ENCODE data around the gene ACOX2.

Gene ACOX2

DNA sequence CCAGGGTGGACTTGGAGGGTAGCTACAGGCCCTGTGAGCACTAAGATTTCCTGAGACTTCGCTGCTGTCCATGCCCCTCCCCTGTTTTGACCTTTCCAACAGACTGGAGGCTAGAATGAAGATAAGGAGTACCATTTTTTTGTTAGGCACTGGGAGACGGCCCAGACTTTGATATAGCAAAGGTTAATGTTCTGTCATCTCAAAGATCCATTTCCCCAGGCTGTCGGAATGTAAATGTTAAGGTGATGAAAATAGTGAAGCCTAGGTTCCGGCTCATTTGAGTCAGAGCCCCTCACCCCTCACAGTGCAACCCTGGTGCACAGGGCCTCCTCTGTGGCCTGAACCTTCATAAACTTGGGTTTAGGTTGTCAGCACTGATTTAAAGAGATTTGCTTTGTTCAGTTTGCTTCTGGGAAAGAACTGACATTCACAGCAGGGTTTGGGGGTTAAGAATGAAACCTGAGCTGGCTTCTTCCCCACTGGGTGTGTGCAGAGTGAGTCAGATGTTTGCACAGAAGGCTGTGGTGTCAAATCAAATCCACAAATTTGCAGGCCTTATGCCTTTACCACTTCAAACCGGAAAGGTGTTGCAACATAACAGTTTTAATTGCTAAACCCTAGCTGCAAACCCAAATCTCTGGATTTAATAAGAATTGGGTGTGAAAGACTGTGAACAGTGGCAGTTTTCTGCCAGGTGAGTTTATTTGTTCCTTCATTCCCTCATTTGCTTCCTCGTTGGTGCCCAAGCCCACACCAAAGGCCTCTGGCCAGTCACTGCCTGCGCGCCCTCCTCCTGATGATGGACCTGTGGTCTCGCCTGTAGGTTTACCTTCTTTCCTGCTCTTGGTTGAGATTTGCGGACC is 65.7 kb downstream of the ACOX2 start:
- no peak overlapping the region for H3K4me3 ChIP-seq (ENCODE audit: low read depth, low read length)

DNA sequence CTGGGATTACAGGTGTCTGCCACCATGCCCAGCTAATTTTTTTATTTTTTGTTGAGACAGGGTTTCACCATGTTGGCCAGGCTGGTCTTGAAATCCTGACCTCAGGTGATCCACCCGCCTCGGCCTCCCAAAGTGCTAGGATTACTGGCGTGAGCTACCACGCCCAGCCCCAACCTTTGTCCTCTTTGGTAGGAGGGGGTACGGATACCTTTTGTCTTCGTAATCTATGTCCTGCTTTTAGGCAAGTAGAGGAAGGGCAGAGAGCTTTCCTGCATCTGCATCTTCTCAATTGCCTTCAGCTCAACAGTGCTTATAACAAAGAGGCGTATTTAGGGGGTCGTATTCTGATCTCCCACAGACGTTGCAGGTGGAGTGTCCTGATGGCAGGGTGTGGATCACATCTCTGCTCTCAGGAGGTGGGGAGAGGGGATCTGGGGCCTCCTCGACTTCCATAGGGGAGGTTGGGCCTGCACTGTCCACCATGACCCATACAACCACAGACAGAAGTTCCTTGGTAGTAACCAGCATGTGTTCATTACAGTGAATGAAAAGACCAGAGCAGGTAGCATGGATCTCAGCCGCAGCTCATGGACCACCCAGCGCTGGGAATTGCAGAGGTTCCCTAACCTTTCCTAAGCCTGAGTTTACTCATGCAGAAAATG is 66.5 kb downstream of the ACOX2 start:
- TF ChIP-seq, protein P1, sequence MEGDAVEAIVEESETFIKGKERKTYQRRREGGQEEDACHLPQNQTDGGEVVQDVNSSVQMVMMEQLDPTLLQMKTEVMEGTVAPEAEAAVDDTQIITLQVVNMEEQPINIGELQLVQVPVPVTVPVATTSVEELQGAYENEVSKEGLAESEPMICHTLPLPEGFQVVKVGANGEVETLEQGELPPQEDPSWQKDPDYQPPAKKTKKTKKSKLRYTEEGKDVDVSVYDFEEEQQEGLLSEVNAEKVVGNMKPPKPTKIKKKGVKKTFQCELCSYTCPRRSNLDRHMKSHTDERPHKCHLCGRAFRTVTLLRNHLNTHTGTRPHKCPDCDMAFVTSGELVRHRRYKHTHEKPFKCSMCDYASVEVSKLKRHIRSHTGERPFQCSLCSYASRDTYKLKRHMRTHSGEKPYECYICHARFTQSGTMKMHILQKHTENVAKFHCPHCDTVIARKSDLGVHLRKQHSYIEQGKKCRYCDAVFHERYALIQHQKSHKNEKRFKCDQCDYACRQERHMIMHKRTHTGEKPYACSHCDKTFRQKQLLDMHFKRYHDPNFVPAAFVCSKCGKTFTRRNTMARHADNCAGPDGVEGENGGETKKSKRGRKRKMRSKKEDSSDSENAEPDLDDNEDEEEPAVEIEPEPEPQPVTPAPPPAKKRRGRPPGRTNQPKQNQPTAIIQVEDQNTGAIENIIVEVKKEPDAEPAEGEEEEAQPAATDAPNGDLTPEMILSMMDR (IDR thresholded peaks at IDR 0.05; ENCODE audit: low read depth, low read length), result no peak
- no peak overlapping the region for H3K4me3 ChIP-seq (ENCODE audit: low read depth, low read length)

More for the DNA sequence above, 65.7 kb downstream of the ACOX2 start:
- TF ChIP-seq, protein P1 (IDR thresholded peaks at IDR 0.05; ENCODE audit: low read depth, low read length), result no peak

DNA sequence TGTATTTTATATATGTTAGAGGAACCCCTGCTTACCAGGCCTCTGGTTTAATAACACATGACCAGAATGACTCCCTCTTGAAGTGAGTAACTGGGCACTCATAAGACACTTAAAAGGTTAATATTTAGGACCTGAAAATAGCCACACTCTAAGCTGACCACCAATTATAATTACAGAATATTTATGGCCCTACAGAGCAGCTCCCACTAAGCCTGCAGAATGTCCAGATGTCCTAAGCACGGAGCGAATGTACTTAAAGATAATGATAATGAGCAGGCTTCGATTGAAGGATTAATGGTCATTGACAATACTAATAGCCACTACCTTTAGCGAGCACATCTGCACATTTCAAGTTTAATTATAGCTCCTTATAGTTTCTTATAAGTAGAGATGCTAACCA is 67.9 kb downstream of the ACOX2 start:
- no peak overlapping the region for H3K4me3 ChIP-seq (ENCODE audit: low read depth, low read length)
- TF ChIP-seq, protein P1 (IDR thresholded peaks at IDR 0.05; ENCODE audit: low read depth, low read length), result no peak

DNA sequence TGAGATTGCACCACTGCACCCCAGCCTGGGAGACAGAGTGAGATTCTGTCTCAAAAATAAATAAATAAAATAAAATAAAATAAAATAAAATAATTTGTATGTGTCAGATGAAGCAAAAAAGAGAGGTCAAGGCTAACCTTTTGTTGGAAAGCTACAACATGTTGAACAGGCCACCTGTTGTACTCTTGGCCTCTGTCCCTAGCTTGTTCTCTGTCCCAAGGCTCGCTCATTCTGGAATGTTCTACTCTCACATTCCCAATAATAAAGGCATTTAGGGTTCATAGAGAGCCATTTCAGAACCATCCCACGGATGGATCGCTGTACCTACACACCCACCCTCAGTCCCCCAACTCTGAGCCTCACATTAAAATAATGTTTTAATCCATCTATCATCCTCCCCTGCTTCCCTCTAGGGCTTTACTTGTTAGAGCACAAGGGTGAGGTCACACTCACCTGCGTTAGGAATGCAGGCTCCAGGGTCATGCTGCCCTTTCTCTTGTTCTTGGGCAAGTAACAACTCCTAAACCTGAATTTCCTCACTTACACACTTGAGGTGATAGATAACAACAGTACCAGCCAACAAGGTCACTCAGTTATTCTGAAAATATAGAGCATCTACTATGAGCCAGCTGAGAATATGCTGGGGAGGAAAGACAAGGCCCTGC is 70.0 kb downstream of the ACOX2 start:
- TF ChIP-seq, protein P1 (IDR thresholded peaks at IDR 0.05; ENCODE audit: low read depth, low read length), result no peak
- H3K4me3 ChIP-seq (ENCODE audit: low read depth, low read length), result no peak overlapping the region

DNA sequence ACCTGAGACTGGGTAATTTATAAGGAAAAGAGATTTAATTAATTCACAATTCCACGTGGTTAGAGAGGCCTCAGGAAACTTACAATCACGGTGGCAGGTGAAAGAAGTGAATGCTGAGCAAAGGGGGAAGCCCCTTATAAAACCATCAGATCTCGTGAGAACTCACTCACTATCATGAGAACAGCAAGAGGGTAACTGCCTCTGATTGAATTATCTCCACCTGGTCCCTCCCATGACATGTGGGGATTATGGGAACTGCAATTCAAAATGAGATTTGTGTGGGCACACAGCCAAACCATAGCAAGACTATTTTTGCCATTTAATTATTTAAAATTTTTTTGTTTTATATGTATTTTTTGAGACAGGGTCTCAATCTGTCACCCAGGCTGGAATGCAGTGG is 72.1 kb downstream of the ACOX2 start:
- no peak overlapping the region for H3K4me3 ChIP-seq (ENCODE audit: low read depth, low read length)
- TF ChIP-seq, protein P1 (IDR thresholded peaks at IDR 0.05; ENCODE audit: low read depth, low read length), result no peak

DNA sequence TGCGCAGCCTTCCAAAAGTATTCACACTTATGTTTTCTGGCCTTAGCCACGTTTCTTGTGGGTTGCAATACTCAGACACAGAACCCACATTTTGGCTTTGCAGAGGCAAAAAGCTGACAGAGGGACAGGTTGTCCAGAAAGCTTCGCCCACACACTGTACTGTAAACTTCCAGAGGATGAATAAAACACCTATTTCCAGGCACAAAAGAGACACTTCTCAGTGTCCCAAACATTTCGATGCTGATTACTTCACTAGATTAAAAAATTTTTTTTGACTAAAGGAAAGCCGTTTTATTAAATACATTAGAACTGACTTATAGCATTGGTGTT is 73.1 kb downstream of the ACOX2 start:
- TF ChIP-seq, protein P1 (IDR thresholded peaks at IDR 0.05; ENCODE audit: low read depth, low read length), result no peak
- H3K4me3 ChIP-seq (ENCODE audit: low read depth, low read length), result no peak overlapping the region

All from WI38 (cell line).